Panc1 (cell line): ENCODE data around the gene FBXL3. TPM values are rescaled to one million over a fixed set of nuclear protein-coding genes. Genes with fewer than 3 reads are reported as not detected.

Experiments
- ATAC-seq: fragments of 200-7000 bp; cut with Tn5 transposase; 2 replicates; pipeline ENCODE4 v1.9.1; 2020; ENCODE audit warnings: mild to moderate bottlenecking, moderate library complexity
- BruUV-seq: library from RNA; stranded (reverse); fragments of 400-500 nt; replicated peaks from 2 replicates; lab custom pipeline; 2021; lab: Mats Ljungman, UMichigan
- CTCF ChIA-PET: fragments of 300-600 bp; sonication (Branson Sonifier 250); formaldehyde crosslinking; loops from one replicate; lab custom pipeline; 2022; ENCODE audit warnings: antibody characterized with exemption; lab: Charles Lee
- POLR2A ChIA-PET: fragments of 300-600 bp; sonication (Branson Sonifier 250); formaldehyde crosslinking; loops from one replicate; lab custom pipeline; 2022; ENCODE audit warnings: antibody characterized with exemption; lab: Charles Lee
- DNase-seq: peaks from one replicate; pipeline ENCODE4 v3.0.0-alpha.2; 2010; ENCODE audit warnings: low read depth, low spot score
- H3K27ac ChIP-seq: 2 replicates; pipeline ENCODE4 v1.5.1; 2011; ENCODE audit warnings: mild to moderate bottlenecking, low read length, inconsistent platforms
- H3K27me3 ChIP-seq: fragments of 200-500 bp; sonication (Bioruptor generic); 2 replicates; pipeline ENCODE4 v1.6.0; 2014; ENCODE audit warnings: low read length, inconsistent platforms; ENCODE audit not compliant: control insufficient read depth, insufficient read depth
- H3K36me3 ChIP-seq: fragments of 200-500 bp; sonication (Bioruptor generic); 2 replicates; pipeline ENCODE4 v1.5.1; 2014; ENCODE audit warnings: inconsistent platforms, mild to moderate bottlenecking, low read length, moderate library complexity; ENCODE audit not compliant: control insufficient read depth, insufficient read depth
- H3K4me1 ChIP-seq: 2 replicates; pipeline ENCODE4 v1.5.1; 2011; ENCODE audit warnings: inconsistent platforms, mild to moderate bottlenecking, low read length, moderate library complexity; ENCODE audit not compliant: control insufficient read depth, insufficient read depth
- H3K4me3 ChIP-seq, 2 experiments: 2 replicates each; pipeline ENCODE4 v1.5.1; 2011 to 2012; ENCODE audit warnings: low read depth in 2 of 2, low read length in 2 of 2, mild to moderate bottlenecking in 2 of 2, inconsistent platforms in 1 of 2, moderate library complexity in 1 of 2
- H3K9me3 ChIP-seq: fragments of 200-500 bp; sonication (Bioruptor generic); 2 replicates; pipeline ENCODE4 v1.5.1; 2014; ENCODE audit warnings: low read depth, mild to moderate bottlenecking, inconsistent platforms, low read length, moderate library complexity; ENCODE audit not compliant: control insufficient read depth, insufficient read depth
- POLR2AphosphoS5 ChIP-seq: IDR thresholded peaks from 2 replicates; pipeline ENCODE4 v1.6.1; 2012; ENCODE audit warnings: mild to moderate bottlenecking, low read depth, low read length, moderate library complexity
- SIN3A ChIP-seq: IDR thresholded peaks from 2 replicates; pipeline ENCODE4 v1.6.1; 2012; ENCODE audit warnings: low read depth, mild to moderate bottlenecking, low read length, moderate library complexity, borderline replicate concordance; ENCODE audit not compliant: insufficient read depth
- TCF7L2 ChIP-seq: IDR thresholded peaks from 2 replicates; pipeline ENCODE4 v1.6.1; 2011; ENCODE audit warnings: mild to moderate bottlenecking, low read depth, low read length, inconsistent platforms
- in situ Hi-C: cut with HindIII; loops from 2 replicates; pipeline ENCODE4 v1.10.0; 2016; ENCODE audit warnings: low sequenced_read_pairs, low pct_unique_long_range_greater_than_20kb
- intact Hi-C: fragments of 100-400 bp; cut with micrococcal nuclease; formaldehyde crosslinking; loops from one replicate; pipeline ENCODE4 v1.10.0; 2022; ENCODE audit not compliant: unreplicated experiment
- total RNA-seq: library from RNA; stranded (reverse); gene quantifications from one replicate; pipeline ENCODE4 v1.2.1, GENCODE V29; 2021; ENCODE audit not compliant: unreplicated experiment
- TF ChIP-seq, protein P1 (sequence below), 2 experiments: IDR thresholded peaks; 2 replicates each; pipeline ENCODE4 v1.6.1; 2011 to 2012; ENCODE audit warnings: low read depth in 2 of 2, control low read depth in 1 of 2, low read length in 1 of 2, mild to moderate bottlenecking in 1 of 2, moderate library complexity in 1 of 2; ENCODE audit not compliant: insufficient read depth in 1 of 2
- TF ChIP-seq, protein P2 (sequence below): fragments of 450-650 bp; IDR thresholded peaks from 2 replicates; pipeline ENCODE4 v1.5.1; 2017; ENCODE audit warnings: mild to moderate bottlenecking

FBXL3 gene
- total RNA-seq, 1 experiment from 2014 or later: 18.5 TPM

DNA sequence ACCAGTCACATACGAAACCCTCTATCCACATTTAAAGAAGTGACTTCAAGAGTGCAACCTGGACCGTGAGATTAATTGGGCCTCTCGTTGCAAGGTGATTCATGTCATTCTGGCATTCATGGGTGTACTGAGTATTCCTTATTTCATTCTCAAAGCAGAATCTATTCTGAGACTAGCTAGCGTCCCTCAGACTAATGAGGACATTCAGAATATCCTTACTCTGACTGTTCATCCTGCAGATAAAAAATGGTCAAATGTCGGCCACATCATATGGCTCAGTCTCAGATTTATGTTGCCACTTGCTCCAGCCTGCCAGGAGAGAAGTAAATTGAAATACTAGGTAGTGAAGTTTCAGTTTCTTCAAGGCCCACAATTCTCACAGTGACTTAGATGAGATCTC, 71.3 kb downstream of the FBXL3 start:
- H3K36me3 ChIP-seq: no peaks in the 10 kb centered on the region
- TF ChIP-seq TCF7L2: no peak
- no peak for TF ChIP-seq POLR2AphosphoS5
- TF ChIP-seq, protein P1, sequence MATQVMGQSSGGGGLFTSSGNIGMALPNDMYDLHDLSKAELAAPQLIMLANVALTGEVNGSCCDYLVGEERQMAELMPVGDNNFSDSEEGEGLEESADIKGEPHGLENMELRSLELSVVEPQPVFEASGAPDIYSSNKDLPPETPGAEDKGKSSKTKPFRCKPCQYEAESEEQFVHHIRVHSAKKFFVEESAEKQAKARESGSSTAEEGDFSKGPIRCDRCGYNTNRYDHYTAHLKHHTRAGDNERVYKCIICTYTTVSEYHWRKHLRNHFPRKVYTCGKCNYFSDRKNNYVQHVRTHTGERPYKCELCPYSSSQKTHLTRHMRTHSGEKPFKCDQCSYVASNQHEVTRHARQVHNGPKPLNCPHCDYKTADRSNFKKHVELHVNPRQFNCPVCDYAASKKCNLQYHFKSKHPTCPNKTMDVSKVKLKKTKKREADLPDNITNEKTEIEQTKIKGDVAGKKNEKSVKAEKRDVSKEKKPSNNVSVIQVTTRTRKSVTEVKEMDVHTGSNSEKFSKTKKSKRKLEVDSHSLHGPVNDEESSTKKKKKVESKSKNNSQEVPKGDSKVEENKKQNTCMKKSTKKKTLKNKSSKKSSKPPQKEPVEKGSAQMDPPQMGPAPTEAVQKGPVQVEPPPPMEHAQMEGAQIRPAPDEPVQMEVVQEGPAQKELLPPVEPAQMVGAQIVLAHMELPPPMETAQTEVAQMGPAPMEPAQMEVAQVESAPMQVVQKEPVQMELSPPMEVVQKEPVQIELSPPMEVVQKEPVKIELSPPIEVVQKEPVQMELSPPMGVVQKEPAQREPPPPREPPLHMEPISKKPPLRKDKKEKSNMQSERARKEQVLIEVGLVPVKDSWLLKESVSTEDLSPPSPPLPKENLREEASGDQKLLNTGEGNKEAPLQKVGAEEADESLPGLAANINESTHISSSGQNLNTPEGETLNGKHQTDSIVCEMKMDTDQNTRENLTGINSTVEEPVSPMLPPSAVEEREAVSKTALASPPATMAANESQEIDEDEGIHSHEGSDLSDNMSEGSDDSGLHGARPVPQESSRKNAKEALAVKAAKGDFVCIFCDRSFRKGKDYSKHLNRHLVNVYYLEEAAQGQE (IDR thresholded peaks at IDR 0.05; ENCODE audit: insufficient read depth in 1 of 2, low read depth in 2 of 2, low read length in 1 of 2): no peak
- TF ChIP-seq, protein P2, sequence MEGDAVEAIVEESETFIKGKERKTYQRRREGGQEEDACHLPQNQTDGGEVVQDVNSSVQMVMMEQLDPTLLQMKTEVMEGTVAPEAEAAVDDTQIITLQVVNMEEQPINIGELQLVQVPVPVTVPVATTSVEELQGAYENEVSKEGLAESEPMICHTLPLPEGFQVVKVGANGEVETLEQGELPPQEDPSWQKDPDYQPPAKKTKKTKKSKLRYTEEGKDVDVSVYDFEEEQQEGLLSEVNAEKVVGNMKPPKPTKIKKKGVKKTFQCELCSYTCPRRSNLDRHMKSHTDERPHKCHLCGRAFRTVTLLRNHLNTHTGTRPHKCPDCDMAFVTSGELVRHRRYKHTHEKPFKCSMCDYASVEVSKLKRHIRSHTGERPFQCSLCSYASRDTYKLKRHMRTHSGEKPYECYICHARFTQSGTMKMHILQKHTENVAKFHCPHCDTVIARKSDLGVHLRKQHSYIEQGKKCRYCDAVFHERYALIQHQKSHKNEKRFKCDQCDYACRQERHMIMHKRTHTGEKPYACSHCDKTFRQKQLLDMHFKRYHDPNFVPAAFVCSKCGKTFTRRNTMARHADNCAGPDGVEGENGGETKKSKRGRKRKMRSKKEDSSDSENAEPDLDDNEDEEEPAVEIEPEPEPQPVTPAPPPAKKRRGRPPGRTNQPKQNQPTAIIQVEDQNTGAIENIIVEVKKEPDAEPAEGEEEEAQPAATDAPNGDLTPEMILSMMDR: no peak
- no peak for TF ChIP-seq SIN3A
- no peak for ATAC-seq
- no peak for DNase-seq
- BruUV-seq: no TSS peak
- POLR2A ChIA-PET: no interaction called here
- no peak overlapping the region for H3K27ac ChIP-seq
- no peaks in the 10 kb centered on the region for H3K27me3 ChIP-seq
- CTCF ChIA-PET: no interaction called here
- no peaks in the 10 kb centered on the region for H3K9me3 ChIP-seq
- intact Hi-C loops: no loop called here
- H3K4me1 ChIP-seq: no peaks in the 10 kb centered on the region
- H3K4me3 ChIP-seq: no peak overlapping the region
- in situ Hi-C loops: no loop called here

Other genes starting within 250 kb of the FBXL3 start
- 0.90 TPM for gene KCTD12, start 140.8 kb downstream of the FBXL3 start, total RNA-seq
- gene ACOD1, start 78.6 kb downstream of the FBXL3 start, total RNA-seq: not detected
- 21.4 TPM for gene CLN5, start 35.1 kb downstream of the FBXL3 start, total RNA-seq